Measurements from ENCODE around the gene CMTM6. TPM values are rescaled to one million over a fixed set of nuclear protein-coding genes. Genes with fewer than 3 reads are reported as not detected.

CMTM6 gene
- total RNA-seq, 1 experiment from 2014 or later = 43.5 TPM

- H3K79me2 ChIP-seq (ENCODE audit: insufficient read depth, low read length) = peaks cover 12% of the 10 kb centered on the region; the same call in 1 of the 2 replicates
- Mint-ChIP-seq H3K4me1 (peaks cover 24 to 26% of the 10 kb centered on the region in 2 experiments), H3K27ac (peak overlapping the region in 1 of 3 experiments; percentile 12; a peak in 1 of 7 replicates), H3K9me3 (no peaks in the 10 kb centered on the region), H3K36me3 (ENCODE audit: insufficient read depth in 1 of 3, low read depth in 3 of 3) (peaks cover 0 to 3% (median 2%) of the 10 kb centered on the region in 3 experiments; a peak in 1 of 7 replicates), H3K27me3 (ENCODE audit: low read depth) (no peaks in the 10 kb centered on the region), H3K4me3 (no peak overlapping the region)
- H3K23ac ChIP-seq (ENCODE audit: insufficient read length, low read depth, low read length) = no peak overlapping the region
- H4K8ac ChIP-seq (replicated peaks; ENCODE audit: insufficient read length, low read depth, low read length) = no peak overlapping the region
- no peak overlapping the region for H2BK12ac ChIP-seq (ENCODE audit: insufficient read length, low read depth, low read length)
- no peaks in the 10 kb centered on the region for H3K23me2 ChIP-seq (ENCODE audit: insufficient read length, low read depth, low read length, poor library complexity, severe bottlenecking)
- H2BK120ac ChIP-seq (ENCODE audit: low read depth, low read length, poor library complexity, severe bottlenecking) = no peak overlapping the region
- no peak overlapping the region for H3K4ac ChIP-seq (ENCODE audit: low read depth, low read length)
- no peak overlapping the region for H3T11ph ChIP-seq (ENCODE audit: low read length)
- H3K9ac ChIP-seq (ENCODE audit: extremely low read depth, insufficient read length, low read length) = no peak overlapping the region
- H3K18ac ChIP-seq (ENCODE audit: insufficient read length, low read depth, low read length) = no peak overlapping the region
- H2AFZ ChIP-seq (ENCODE audit: low read length) = no peak overlapping the region
- no peak overlapping the region for H4K91ac ChIP-seq (ENCODE audit: insufficient read length, low read depth, low read length)
- peaks cover 4% of the 10 kb centered on the region for H3K79me1 ChIP-seq (ENCODE audit: insufficient read depth, low read depth, low read length, poor library complexity, severe bottlenecking)
- H3K4me2 ChIP-seq (ENCODE audit: insufficient read depth, insufficient read length, low read length) = no peak overlapping the region
- no peak overlapping the region for H2BK5ac ChIP-seq (ENCODE audit: insufficient read length, low read length)
- no peaks in the 10 kb centered on the region for H3K9me3 ChIP-seq (ENCODE audit: control insufficient read depth, low read depth, low read length)
- no peaks in the 10 kb centered on the region for H3K4me1 ChIP-seq (ENCODE audit: insufficient read depth, low read length)
- no peak overlapping the region for H3K14ac ChIP-seq (ENCODE audit: insufficient read depth, low read length)
- H3K27me3 ChIP-seq (ENCODE audit: insufficient read depth, low read length) = no peaks in the 10 kb centered on the region
- H4K5ac ChIP-seq (ENCODE audit: insufficient read length, low read depth, low read length) = no peak overlapping the region
- no peak overlapping the region for H3K27ac ChIP-seq (ENCODE audit: insufficient read length, low read depth, low read length)
- H3K56ac ChIP-seq (ENCODE audit: insufficient read length, low read depth, low read length) = no peak overlapping the region
- H2BK15ac ChIP-seq (ENCODE audit: low read depth, low read length) = no peak overlapping the region
- no peak for TF ChIP-seq CTCF (conservative IDR thresholded peaks at IDR 0.05)
- no peak overlapping the region for H2BK20ac ChIP-seq (ENCODE audit: low read depth, low read length, poor library complexity, severe bottlenecking)
- no peaks in the 10 kb centered on the region for H4K20me1 ChIP-seq (ENCODE audit: control insufficient read depth, insufficient read depth, insufficient read length)
- no peak for DNase-seq
- no peak overlapping the region for H2AK5ac ChIP-seq (ENCODE audit: insufficient read length, low read length)
Observed at GRCh38 chr3:32551496-32551895, 48.8 kb upstream of the CMTM6 start.
